HG02759 (cell line): ENCODE measurements around the gene CELSR1.

Experiments
- ATAC-seq: cut with Tn5 transposase; IDR thresholded peaks from one replicate; pipeline ENCODE4 v1.9.1; 2021; ENCODE audit warnings: mild to moderate bottlenecking, moderate library complexity; ENCODE audit not compliant: unreplicated experiment

Gene CELSR1

DNA sequence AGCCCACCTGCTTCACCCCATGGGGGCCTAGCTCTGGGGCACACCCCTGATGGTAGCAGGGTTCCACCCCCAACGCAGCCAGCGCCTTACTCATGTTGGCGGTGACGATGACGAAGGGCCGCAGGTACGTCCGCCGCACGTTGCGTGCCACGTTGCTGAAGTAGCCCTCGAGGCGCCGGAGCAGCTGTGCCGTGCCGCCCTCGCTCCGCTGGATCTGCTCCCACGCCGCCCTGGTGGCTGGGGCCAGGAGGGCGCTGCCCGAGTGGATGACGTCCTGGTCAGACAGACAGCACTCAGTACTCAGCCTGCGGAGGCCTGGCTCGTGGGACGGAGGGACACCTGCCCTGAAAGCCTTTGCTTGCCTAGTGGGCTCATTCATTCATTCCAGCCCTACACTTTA, 151.1 kb downstream of the CELSR1 start:
- no peak for ATAC-seq

DNA sequence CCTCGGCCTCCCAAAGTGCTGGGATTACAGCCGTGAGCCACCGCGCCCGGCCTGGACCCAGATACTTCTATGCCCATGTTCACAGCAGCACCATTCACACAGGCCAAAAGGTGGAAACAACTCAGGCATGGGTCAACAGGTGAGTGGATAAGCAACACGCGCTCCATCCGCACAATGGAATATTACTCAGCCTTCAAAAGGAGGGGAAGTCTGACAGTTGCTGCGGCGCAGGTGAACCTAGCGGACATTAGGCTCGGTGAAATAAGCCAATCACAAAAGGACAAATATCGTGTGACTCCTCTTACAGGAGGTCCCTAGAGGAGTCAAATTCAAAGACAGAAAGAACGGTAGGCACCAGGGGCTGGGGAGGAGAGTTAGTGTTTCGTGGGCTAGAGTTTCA, 154.9 kb downstream of the CELSR1 start:
- no peak for ATAC-seq

DNA sequence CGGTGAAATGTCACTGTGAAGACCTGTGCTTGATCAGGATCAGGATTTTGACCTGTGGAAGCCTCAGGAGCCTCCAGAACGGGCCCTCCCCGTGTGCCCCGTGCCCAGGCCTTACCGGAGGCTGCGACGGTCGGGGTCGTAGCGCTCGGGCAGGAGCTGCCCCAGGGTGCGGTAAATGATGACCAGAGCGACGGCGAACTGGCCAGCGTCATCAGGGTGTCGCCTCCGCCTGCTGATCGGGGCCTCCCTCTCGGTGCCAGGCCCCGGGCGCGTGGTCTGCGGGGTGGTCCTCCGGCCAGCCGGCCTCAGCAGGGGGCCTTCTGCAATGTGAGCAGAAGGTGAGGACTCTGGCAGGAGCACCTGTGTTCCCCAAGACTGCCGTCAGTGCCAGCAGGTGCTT, 155.7 kb downstream of the CELSR1 start:
- no peak for ATAC-seq

DNA sequence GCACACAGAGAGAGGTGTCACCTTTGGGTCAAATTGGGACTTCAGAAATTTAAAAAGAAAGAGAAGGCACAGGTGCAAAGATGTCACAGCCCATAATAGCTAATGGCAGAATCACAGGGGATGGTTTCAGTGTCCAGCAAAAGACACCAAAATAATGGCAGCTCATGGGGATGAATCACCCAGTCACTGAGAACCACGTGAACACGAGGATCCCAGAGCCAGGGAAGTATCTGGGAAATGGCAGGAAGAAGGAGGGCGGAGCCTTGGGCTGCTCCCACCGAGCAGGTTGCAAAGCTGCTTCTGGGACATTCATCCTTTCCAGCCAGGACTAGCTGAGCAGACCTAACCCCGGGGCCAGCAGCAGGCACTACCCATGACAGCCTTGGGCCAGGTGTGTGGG, 156.3 kb downstream of the CELSR1 start:
- no peak for ATAC-seq

DNA sequence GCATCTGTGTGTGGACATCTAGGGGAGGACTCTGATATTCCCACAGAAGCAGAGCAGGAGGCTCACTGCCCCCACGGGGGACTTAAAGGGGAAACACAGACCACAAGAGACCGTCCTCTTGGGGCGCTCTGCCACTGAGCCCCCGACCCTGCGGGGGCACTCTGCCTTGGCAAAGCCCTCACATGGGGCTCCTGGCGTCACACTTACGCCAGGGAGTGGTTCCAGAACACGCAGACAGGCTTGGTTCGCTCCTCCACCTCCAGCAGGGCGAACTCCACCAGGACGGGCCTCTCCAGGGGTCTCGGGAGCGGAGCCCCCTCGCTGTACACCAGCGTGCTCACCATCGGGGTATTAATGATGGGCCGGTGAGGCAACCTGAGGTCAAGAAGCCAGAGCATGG, 156.8 kb downstream of the CELSR1 start:
- ATAC-seq = no peak

DNA sequence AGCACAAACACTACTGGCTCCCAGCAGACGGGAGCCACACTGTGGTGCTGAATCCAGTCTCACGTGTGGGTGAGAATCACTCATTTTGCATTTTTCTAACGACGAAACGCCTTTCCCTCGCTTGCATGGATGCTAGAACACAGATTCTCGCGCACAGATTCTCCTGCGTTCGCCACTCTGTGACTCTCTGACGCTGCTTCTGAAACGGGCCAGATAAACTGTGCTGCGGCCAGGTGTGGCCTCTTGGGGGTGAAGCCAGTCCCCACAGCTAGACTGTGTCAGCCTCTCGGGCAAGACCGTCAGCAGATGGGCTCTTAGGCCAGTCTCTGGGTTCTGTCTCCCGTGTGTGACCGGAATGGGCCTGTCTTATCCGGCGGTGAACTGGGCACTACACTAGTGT, 157.4 kb downstream of the CELSR1 start:
- ATAC-seq = no peak

DNA sequence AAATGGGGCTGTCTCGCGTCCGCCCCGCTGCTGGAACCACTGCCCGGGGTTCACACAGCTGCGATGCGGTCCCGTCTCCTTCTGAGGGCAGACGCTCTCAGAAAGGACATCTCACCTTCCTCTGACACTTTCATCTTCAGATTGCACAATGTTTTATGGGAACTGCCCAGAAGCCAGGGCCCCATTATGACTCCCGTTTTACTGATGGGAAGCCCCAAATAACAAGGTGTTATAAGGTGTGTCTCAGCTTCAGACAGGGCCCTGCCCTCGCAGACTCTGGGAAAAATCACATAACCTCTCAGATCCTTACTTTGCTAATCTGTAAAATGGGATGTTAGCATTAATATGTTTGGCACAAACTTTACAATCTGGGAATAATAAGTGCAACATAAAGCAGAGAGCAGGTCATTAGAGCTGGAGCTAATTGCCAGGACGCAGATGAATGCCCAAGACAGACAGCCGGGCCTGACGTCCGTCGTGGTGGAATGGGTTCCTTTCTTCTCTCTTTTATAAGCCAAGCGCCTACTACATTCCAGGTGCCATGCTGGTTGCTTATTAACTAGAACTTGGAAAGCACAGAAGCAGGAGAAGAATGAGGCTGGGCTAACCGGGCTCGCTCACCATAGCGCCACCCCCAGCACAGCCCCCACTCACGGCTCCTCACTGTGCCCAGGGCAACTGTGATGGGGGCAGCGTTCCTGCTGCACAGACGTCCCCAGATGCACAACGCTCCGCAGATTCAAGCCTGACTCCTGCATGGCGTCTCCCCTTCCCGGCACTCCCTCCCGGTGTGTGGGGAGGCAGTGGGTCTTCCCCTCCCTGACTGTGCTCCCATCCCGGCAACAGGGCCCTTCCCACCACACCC, 158.1 kb downstream of the CELSR1 start:
- ATAC-seq = no peak

DNA sequence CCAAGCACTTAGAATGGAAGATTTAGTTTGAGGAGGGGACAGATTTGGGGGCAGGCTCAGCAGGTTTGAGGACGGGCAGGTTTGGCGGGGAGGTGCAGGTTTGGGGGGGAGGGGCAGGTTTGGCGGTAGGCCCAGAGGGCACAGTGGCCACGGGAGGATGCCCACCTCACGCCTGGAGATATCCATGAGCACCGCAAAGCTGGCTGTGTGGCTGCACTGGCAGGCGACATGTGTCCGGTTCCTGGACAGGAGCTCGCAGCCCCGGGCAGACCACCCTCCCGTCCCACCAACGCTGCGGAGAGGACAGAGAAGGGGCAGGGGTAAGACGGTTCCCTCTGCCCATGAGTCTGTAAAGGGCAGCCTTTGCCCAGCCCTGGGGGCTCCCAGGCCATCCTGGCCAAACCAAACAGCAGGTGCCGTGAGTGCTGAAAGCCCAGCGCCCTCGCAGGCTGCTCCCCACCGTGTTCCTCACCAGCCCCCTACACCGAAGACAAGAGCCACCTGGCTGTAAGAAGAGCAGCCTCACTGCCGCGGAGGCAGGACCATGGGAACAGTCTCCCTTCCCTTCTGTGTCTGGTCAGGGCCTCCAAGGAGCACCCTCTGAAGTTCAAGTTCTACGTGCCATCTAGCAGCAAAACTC, 158.9 kb downstream of the CELSR1 start:
- no peak for ATAC-seq

DNA sequence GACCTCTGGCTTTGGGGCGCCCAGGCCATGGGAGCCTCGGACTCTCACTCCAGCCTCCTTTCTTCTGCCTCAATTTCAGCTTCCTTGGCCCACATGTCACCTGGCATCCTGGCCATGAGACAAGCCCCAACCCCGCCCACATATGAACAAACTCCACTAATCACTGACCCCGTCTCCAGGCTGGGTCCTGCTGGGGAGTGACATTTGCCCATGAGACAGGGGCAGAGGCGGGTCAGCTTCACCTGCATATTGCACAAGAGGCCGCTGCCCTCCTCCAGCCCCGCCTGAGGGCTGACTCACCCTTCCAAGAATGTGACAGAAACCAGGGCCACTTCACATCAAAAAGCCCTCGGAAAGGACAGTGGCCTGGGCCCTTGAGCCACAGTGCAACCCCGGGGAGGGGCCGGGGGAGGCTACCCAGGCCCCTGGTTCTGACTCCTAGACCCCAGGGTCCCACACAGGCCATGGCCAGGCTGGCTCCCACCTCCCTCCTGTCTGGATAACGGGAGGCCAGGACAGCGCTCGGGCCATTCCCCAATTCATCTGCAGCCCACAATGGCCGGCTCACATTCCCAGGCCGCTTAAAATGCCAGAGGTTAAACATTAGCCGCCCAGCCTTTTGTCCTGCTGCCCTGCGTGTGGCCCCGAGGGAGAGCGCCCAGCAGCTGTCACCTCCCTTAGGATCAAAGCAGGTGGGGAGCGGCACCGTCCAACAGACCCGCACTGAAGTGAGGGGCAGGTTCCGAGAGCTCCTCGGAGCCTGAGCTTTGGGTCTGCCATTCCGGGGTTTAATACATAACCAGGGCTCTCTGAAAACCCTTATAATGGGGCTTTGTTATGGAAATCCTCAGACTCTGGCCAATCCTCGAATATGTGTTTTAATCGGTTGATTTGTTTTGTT, 159.6 kb downstream of the CELSR1 start:
- ATAC-seq = no peak

DNA sequence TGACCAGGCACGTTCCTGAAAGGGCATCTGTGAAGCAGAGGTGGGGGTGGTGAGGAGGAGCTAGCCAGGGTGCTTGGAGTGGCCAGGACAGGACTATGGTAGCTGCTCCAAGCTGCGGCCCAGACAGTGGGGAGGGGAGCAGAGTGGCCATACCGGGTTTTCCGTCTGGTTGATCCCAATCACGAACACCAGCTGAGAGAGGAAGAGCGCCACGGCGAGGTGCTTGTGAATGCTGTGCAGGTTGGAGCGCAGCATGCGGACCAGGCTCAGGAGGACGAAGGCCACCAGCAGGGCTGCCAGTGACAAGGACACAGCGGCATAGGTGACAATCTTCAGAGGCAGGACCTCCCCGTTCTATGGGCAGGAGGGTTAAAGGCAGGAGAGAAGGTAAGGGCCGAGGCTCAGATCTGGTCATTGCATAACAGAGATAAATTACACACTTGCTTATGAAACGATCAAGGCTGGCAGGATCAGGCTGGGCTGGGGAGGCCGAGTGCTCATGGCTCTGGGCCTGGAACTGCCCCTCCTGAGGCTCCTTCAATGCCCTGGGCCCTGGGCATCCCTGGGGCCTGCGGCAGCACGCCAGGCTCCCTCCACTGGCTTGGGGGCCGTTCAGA, 160.4 kb downstream of the CELSR1 start:
- ATAC-seq = no peak

DNA sequence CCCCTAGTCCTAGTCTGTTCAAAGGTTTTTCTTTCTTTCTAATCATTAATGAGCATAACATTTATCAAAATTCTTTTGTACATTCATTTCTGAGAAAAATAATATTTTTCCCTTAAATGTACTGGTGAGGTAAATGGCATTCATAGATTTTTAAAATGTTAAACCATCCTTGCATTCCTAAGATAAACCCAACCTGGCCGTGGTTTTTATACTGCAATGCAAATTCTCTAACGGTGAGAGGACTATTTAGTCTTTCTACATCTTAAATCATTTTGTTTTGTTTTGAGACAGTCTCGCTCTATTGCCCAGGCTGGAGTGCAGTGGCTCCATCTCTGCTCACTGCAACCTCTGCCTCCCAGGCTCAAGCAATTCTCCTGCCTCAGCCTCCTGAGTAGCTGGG, 161.3 kb downstream of the CELSR1 start:
- ATAC-seq = no peak

DNA sequence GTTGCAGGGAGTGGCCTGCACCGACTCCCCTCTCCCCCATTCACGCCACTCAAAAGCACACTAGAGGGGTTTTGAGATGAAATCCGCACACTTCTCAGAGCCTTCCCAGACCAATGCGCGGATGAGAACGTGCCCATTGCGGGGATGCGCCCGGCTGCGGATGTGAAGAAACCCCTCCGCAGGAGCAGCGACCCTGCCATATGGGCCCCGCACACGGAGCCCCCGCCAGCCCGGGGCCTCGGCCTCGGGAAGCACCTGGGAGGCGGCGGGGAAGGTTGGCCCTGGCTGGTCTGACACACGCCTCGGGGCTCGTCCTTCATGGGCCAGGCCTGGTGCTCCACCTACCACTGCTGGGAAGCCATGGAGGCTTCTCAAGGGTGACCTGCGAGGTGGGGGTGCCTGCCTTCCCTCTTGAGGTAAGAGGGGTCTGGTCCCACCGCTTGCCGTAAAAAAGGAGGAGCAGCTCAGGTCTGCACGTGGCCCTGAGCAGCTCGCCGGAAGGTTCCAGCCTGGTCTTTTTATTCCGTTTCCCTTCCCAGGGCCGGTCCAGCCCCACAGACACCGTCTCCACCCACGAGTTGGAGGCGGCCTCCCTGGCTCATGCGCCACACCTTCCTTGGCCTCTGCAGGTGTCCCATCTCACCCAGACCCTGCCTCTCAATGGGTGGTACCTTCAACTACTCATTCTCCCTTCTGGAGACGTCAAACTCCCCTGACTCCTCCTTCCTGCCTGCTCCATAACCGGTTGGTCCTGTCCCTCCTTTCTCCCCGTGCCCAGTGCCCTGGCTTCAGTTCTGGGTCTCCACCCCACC, 162.6 kb downstream of the CELSR1 start:
- ATAC-seq = no peak

DNA sequence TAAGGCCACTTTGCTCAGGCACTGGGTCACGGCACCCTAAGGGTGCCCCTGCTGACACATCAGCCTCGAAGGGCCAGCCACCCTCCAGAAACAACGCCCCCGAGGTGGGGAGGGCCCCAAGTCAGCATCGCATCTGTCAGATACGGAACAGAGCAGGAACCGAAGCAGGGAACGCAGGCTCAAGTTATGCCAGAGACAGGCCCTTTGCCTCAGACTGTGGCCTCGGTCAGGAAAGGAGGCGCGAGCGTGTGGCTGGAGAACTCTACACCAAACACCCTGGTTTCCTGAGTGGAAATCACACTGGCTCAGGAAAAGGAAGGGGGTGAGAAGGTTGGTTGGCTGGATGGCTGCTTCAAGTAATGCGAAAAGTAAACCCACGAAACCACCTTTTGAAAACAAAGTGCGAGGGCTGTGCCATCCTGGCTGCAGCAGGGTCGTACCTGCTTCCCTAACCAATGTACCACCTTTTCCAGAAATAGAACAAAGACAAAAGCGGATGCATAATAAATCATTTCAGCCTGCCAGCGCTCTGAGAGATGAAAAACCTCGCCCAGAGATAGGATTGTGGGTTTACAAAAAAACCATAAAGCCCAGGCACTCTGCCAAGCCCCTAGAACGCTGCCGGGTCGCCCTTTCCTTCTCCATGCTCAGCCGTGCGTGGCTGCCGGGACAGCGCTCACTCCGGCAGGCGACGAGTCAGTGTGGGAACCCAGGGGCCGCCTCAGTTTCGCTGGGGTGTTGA, 163.3 kb downstream of the CELSR1 start:
- no peak for ATAC-seq

DNA sequence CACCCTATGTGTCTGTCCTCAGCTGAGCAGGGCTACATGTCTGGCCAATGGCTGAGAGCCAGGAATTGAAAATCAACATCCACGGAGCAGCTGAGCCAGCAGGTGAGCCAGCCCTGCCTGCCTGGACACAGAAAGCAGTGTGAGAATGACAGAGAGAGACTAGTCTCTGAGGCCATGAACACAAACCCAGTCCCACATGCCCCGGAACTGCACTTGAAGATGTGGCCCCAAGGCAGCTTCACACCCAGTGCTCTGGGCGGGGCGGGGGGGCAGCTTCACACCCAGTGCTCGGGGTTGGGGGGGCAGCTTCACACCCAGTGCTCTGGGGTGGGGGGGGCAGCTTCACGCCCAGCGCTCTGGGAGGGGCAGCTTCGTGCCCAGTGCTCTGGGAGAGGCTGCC, 164.3 kb downstream of the CELSR1 start:
- ATAC-seq = no peak

DNA sequence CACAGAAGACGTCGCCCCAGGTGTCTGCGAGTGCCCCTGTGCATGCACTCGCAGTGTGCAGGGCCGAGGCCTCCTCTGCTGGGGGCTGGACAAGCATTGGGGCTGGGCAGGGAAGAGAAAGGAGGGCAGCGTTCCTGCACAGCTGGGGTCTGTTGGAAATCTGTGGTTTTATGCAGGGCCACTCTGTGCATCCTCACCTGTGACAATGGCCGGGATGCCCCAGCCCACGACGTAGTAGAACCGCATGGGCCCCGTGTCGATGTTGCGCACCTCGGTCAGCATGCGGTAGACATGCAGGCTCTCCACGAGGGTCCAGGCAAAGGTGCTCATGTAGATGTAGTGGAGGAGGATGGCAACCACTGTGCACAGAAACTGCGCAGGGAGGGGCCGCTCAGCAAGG, 164.7 kb downstream of the CELSR1 start:
- no peak for ATAC-seq

DNA sequence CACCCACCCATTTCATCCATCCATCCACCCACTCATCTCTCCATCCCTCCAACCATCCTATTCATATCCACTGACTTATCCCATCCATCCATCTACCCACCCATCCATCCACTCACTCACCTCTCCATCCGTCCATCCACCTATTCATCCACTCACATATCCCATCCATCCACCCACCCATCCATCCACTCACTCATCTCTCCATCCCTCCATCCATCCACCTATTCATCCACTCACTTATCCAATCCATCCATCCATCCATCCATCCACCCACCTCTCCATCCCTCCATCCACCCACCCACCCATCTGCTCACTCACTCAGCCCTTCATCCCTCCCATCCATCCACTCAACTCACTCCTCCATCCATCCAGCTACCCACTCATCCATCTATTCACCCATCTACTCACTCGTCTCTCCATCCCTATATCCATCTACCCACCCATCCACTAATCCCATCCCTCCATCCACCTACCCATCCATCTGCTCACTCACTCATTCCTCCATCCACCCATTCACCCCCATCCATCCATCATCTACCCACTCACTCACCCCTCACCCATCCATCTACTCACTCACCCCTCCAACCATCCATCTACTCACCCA, 165.7 kb downstream of the CELSR1 start:
- ATAC-seq = no peak

DNA sequence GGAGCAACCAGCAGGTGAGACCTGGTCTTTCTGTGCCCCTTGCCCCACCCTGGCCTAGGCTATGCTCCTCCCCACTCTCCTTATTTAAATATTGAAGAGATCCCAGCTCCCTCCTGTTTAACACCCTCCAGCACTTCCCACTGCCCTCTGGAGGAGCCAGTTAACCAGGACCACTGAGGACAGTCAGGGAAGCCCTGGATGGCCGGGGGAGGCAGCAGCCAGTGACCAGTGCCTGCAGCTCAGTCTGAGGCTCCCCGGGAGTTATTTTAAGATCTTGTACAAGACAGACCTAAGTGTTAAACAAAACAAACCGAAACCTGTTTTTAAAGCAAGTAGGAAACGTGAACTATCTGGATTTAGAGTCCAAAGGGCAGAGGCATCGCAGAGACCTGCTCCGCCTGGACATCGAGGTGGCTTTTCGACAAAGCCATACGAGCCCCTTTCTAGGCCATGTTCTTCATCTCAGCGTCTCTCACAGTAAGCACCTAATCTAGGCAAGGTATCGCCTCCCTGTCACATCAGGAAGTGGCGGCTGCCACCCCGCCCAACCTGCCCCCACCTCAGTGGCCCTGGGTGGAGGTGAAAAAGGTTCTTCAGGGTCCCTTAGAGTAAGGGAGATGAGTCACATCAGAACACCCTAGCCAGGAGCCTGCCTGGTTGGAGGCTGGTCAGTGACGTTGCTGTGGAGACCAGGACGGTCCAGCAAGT, 166.7 kb downstream of the CELSR1 start:
- no peak for ATAC-seq

DNA sequence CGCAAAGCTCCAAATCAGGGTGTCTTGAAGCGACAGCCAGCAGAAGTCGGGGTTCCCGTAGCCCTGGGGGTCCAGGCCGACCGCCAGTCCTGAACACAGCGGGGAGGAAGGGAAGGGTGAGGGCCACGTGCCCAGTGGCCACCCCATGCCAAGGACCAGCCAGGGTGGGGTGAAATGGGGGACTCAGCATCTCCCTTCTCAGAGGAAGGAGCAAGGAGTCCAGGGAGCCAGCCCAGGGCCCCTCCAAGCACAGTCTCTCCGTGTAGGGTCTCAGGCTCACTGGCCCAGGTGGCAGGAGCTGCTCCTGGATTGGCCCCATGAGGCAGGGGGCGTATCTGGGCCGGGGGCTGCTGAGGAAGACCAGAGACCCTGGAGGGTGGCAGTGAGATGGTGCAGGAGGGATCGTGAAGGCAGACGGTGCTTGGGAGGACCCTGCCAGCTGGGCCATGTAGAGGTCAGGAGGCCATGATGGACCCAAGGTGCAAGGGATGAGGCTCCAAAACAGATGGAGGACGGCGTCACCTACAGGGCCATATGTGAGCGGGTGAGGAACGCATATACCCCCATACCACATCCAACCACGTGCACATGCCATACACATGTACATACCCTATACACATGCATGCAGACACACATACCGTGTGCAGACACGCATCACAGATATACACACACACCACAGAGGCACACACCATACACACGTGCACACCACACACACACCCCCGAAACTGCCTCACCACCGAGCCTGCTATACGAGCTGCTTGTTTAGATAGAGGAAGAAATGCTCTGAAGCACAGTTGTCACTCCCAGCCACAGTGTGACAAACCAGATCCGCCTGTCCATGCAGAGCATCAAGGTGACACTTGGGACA, 167.5 kb downstream of the CELSR1 start:
- no peak for ATAC-seq
